ENCODE data around the gene COL25A1.

Gene COL25A1

GRCh38 chr4:108811486-108811885 is 491.0 kb downstream of the COL25A1 start:
- DNase-seq (ENCODE audit: low read depth) = no peak

GRCh38 chr4:108810087-108810486 is 492.4 kb downstream of the COL25A1 start:
- no peak for DNase-seq (ENCODE audit: low read depth)

- DNase-seq (ENCODE audit: low read depth) = no peak
Observed at GRCh38 chr4:108804648-108805273, 497.7 kb downstream of the COL25A1 start.

GRCh38 chr4:108799306-108799705 is 503.2 kb downstream of the COL25A1 start:
- DNase-seq (ENCODE audit: low read depth) = no peak

GRCh38 chr4:108796173-108796572 is 506.3 kb downstream of the COL25A1 start:
- DNase-seq (ENCODE audit: low read depth) = peak; percentile 9

- no peak for DNase-seq (ENCODE audit: low read depth)
Observed at GRCh38 chr4:108795733-108796132, 506.7 kb downstream of the COL25A1 start.

GRCh38 chr4:108794136-108794535 is 508.3 kb downstream of the COL25A1 start:
- DNase-seq (ENCODE audit: low read depth) = peak; percentile 48

GRCh38 chr4:108793415-108793814 is 509.0 kb downstream of the COL25A1 start:
- DNase-seq (ENCODE audit: low read depth) = peak; percentile 6

- DNase-seq (ENCODE audit: low read depth) = no peak
Observed at GRCh38 chr4:108788731-108789130, 513.7 kb downstream of the COL25A1 start.

- no peak for DNase-seq (ENCODE audit: low read depth)
Observed at GRCh38 chr4:108787724-108788123, 514.7 kb downstream of the COL25A1 start.

GRCh38 chr4:108787106-108787505 is 515.4 kb downstream of the COL25A1 start:
- no peak for DNase-seq (ENCODE audit: low read depth)

GRCh38 chr4:108786351-108786750 is 516.1 kb downstream of the COL25A1 start:
- DNase-seq (ENCODE audit: low read depth) = no peak

- no peak for DNase-seq (ENCODE audit: low read depth)
Observed at GRCh38 chr4:108783665-108784463, 518.6 kb downstream of the COL25A1 start.

GRCh38 chr4:108779958-108780357 is 522.5 kb downstream of the COL25A1 start:
- no peak for DNase-seq (ENCODE audit: low read depth)

- no peak for DNase-seq (ENCODE audit: low read depth)
Observed at GRCh38 chr4:108777388-108777787, 525.1 kb downstream of the COL25A1 start.

- no peak for DNase-seq (ENCODE audit: low read depth)
Observed at GRCh38 chr4:108775921-108776320, 526.5 kb downstream of the COL25A1 start.

GRCh38 chr4:108774809-108775530 is 527.5 kb downstream of the COL25A1 start:
- DNase-seq (ENCODE audit: low read depth) = no peak

- no peak for DNase-seq (ENCODE audit: low read depth)
Observed at GRCh38 chr4:108772402-108772801, 530.1 kb downstream of the COL25A1 start.

GRCh38 chr4:108766058-108766457 is 536.4 kb downstream of the COL25A1 start:
- DNase-seq (ENCODE audit: low read depth) = no peak

- DNase-seq (ENCODE audit: low read depth) = no peak
Observed at GRCh38 chr4:108763986-108764385, 538.5 kb downstream of the COL25A1 start.

GRCh38 chr4:108763226-108763593 is 539.2 kb downstream of the COL25A1 start:
- no peak for DNase-seq (ENCODE audit: low read depth)

GRCh38 chr4:108762559-108763225 is 539.8 kb downstream of the COL25A1 start, which contains the start of gene ETNPPL:
TSS of gene ETNPPL (minus strand) at chr4:108763053. CDS start at chr4:108762898, 155 bp downstream.
- DNase-seq (ENCODE audit: low read depth) = no peak

Measured in iris pigment epithelial cell (primary cell).